Psoas muscle (tissue), 8 donors: ENCODE data around the gene CACTIN. TPM values are rescaled to one million over a fixed set of nuclear protein-coding genes. Genes with fewer than 3 reads are reported as not detected.

Experiments
- ATAC-seq, 4 donors: fragments of 200-7000 bp; cut with Tn5 transposase; one replicate each; pipeline ENCODE4 v1.9.1; 2020; ENCODE audit warnings: moderate library complexity in 3 of 4, mild to moderate bottlenecking in 2 of 4
- DNase-seq, 2 donors: peaks; one replicate each; pipeline ENCODE4 v3.0.0-alpha.2; 2020
- H3K27ac ChIP-seq: fragments of 200-600 bp; one replicate; pipeline ENCODE4 v1.8.0; 2022
- H3K27me3 ChIP-seq, 3 donors: fragments of 200-600 bp in 1 of 3; one replicate each; pipeline versions ENCODE4 v1.6.1 to v1.8.0; 2013 to 2022; ENCODE audit warnings: low read length in 2 of 3, mild to moderate bottlenecking in 2 of 3, moderate library complexity in 1 of 3; ENCODE audit not compliant: insufficient read depth in 3 of 3
- H3K36me3 ChIP-seq, 2 donors: fragments of 200-600 bp in 1 of 2; one replicate each; pipeline versions ENCODE4 v1.6.1 to v1.8.0; 2013 to 2022; ENCODE audit warnings: low read depth in 1 of 2, mild to moderate bottlenecking in 1 of 2, moderate library complexity in 1 of 2; ENCODE audit not compliant: insufficient read depth in 1 of 2
- H3K4me1 ChIP-seq: fragments of 200-600 bp; one replicate; pipeline ENCODE4 v1.8.0; 2022
- H3K4me3 ChIP-seq: fragments of 200-600 bp; one replicate; pipeline ENCODE4 v1.8.0; 2022; ENCODE audit warnings: mild to moderate bottlenecking
- H3K9me3 ChIP-seq: fragments of 200-600 bp; one replicate; pipeline ENCODE4 v1.8.0; 2022
- CTCF ChIP-seq: fragments of 200-600 bp; IDR thresholded peaks from one replicate; pipeline ENCODE4 v1.8.0; 2022; ENCODE audit warnings: antibody characterized with exemption
- WGBS, 3 donors: extraction: QIAGEN DNeasy Blood & Tissue Kit; methylation state at CpG; one replicate each; pipeline versions ENCODE4 v1.1.6 to v1.1.7; 2013; 5-methylcytosine and 5-hydroxymethylcytosine counted together
- intact Hi-C, 2 donors: fragments of 100-400 bp; cut with DNase I; formaldehyde crosslinking; loops; one replicate each; pipeline versions ENCODE4 v1.11.0 to v1.14.2; 2022
- polyA plus RNA-seq, 3 donors: library from polyadenylated mRNA; stranded (reverse); fragments of 200-250 nt; gene quantifications; one replicate each; pipeline ENCODE4 v1.2.3, GENCODE V29; 2013
- total RNA-seq, 4 donors: library from RNA; stranded (reverse); fragmentation: NEBNext Ultra II Directional in 2 of 4; extraction: Animal tissue kit (Norgen Biotek cat#: 25700) in 2 of 4; gene quantifications; one replicate each; pipeline versions ENCODE4 v1.2.1 to v1.2.4, GENCODE V29; 2021 to 2023
- donor health status: healthy with polysubstance abuse.
- donor health status: DM: no; HTN: no; CAD: no; lungs with moderate emphysema.
- donor health status: Bipolar disorder and iron deficiency.
- donor health status: healthy.
- donor health status: DM: yes; HTN: yes; CAD: no.
- donor health status: DM: no; HTN: no; CAD: no.
- donor health status: DM: no; HTN: no; CAD: no.
- donor health status: DM: yes; HTN: yes; CAD: no.

The CACTIN gene
- total and polyA plus RNA-seq, 7 donors = 11.8 to 21.4 (median 16.3) TPM

GRCh38 chr19:3607303-3608078, 19.1 kb downstream of the CACTIN start:
- DNase-seq (peak; percentile 64 to 70), ATAC-seq (peak in 3 of 4 donors; percentile 15 to 36 (median 16))
- no peak for TF ChIP-seq CTCF
- Histone ChIP-seq H3K27ac (peak overlapping the region; percentile 54), H3K4me3 (peak overlapping the region; percentile 62), H3K4me1 (peaks cover 5% of the 10 kb centered on the region), H3K36me3 (peaks cover 0 to 18% of the 10 kb centered on the region in 2 donors), H3K9me3 (no peaks in the 10 kb centered on the region), H3K27me3 (peaks cover 0 to 39% (median 9%) of the 10 kb centered on the region in 3 donors)
- 17 to 20% (median 19%) methylated on average over 19 to 22 of the region's 22 CpGs for WGBS, 3 donors
- intact Hi-C loops = no loop called here

- ATAC-seq (peak; percentile 46 to 70 (median 52)), DNase-seq (peak in 1 of 2 donors; percentile 84)
- Histone ChIP-seq H3K4me3 (peak within 1 kb of the TSS; percentile 62), H3K36me3 (peaks cover 0 to 11% of the 10 kb centered on the region in 2 donors), H3K4me1 (peaks cover 5% of the 10 kb centered on the region), H3K9me3 (no peaks in the 10 kb centered on the region), H3K27me3 (peaks cover 0 to 39% (median 9%) of the 10 kb centered on the region in 3 donors), H3K27ac (peak within 1 kb of the TSS; percentile 54)
- WGBS, 3 donors = 1 to 3% (median 2%) methylated on average over 23 to 46 of the region's 46 CpGs
- intact Hi-C loops = no loop called here
- TF ChIP-seq CTCF = no peak
These were observed 19.8 kb downstream of the CACTIN start, which contains the start of gene TBXA2R for GRCh38 chr19:3606690-3607289. TSS of gene TBXA2R (minus strand) at chr19:3606875. CDS start at chr19:3600634, 6,241 bp downstream.

GRCh38 chr19:3606174-3606689, 20.4 kb downstream of the CACTIN start:
- peaks cover 0 to 6% of the 10 kb centered on the region in 2 donors for H3K36me3 ChIP-seq
- no peaks in the 10 kb centered on the region for H3K9me3 ChIP-seq
- ATAC-seq = peak in 2 of 4 donors; percentile 22 to 40
- peak overlapping the region; percentile 54 for H3K27ac ChIP-seq
- TF ChIP-seq CTCF = no peak
- peak overlapping the region; percentile 62 for H3K4me3 ChIP-seq
- H3K4me1 ChIP-seq = peaks cover 5% of the 10 kb centered on the region
- WGBS, 3 donors = 6 to 12% (median 9%) methylated on average over 28 to 35 of the region's 35 CpGs
- intact Hi-C loops = no loop called here
- no peak for DNase-seq
- H3K27me3 ChIP-seq = peaks cover 0 to 39% (median 9%) of the 10 kb centered on the region in 3 donors

- Histone ChIP-seq H3K27me3 (peaks cover 0 to 39% (median 9%) of the 10 kb centered on the region in 3 donors), H3K4me1 (peaks cover 5% of the 10 kb centered on the region), H3K9me3 (no peaks in the 10 kb centered on the region), H3K36me3 (peaks cover 0 to 1% of the 10 kb centered on the region in 2 donors), H3K27ac (no peak overlapping the region), H3K4me3 (peak overlapping the region; percentile 62)
- WGBS, 3 donors = 45 to 78% (median 59%) methylated on average over 5 of the region's 5 CpGs
- TF ChIP-seq CTCF = no peak
- intact Hi-C loops = no loop called here
- DNase-seq = no peak
- ATAC-seq = no peak
These were observed 20.8 kb downstream of the CACTIN start for GRCh38 chr19:3605770-3606169.
